Caco-2 (cell line): Measurements from ENCODE around the gene HBG1. TPM values are rescaled to one million over a fixed set of nuclear protein-coding genes. Genes with fewer than 3 reads are reported as not detected.
"Not testable (repeated sequence)": the region's sequence is repeated elsewhere in the genome, so short reads cannot be mapped to it uniquely, and the experiment has no call there.

ENCODE experiments used
- Bru-seq: library from RNA; stranded (reverse); fragments of 400-500 nt; gene quantifications from one replicate; lab custom pipeline; 2021; lab: Mats Ljungman, UMichigan
- BruChase-seq, 2 experiments: library from RNA; stranded (reverse); fragments of 400-500 nt; gene quantifications; one replicate each; lab custom pipeline; 2021; lab: Mats Ljungman, UMichigan
- BruUV-seq: library from RNA; stranded (reverse); fragments of 400-500 nt; replicated peaks from 2 replicates; lab custom pipeline; 2021; lab: Mats Ljungman, UMichigan
- CTCF ChIA-PET: fragments of 300-600 bp; sonication (Branson Sonifier 250); formaldehyde crosslinking; loops from one replicate; lab custom pipeline; 2022; ENCODE audit warnings: antibody characterized with exemption; lab: Charles Lee
- POLR2A ChIA-PET: fragments of 300-600 bp; sonication (Branson Sonifier 250); formaldehyde crosslinking; loops from one replicate; lab custom pipeline; 2022; ENCODE audit warnings: antibody characterized with exemption; lab: Charles Lee
- DNase-seq, 2 experiments: peaks; one replicate each; pipeline versions ENCODE4 v3.0.0 to v3.0.0-alpha.2; 2020 to 2022
- H3K27me3 ChIP-seq: replicated peaks from 2 replicates; pipeline ENCODE4 v1.6.0; 2011; ENCODE audit warnings: low read length; ENCODE audit not compliant: control insufficient read depth, insufficient read depth
- H3K36me3 ChIP-seq: 2 replicates; pipeline ENCODE4 v1.5.1; 2011; ENCODE audit warnings: low read length; ENCODE audit not compliant: control insufficient read depth, insufficient read depth
- H3K4me1 ChIP-seq: fragments of 250-450 bp; sonication (Bioruptor Pico); 2 replicates; pipeline ENCODE4 v1.5.1; 2020; ENCODE audit warnings: mild to moderate bottlenecking
- H3K4me3 ChIP-seq: 2 replicates; pipeline ENCODE4 v1.5.1; 2011; ENCODE audit warnings: low read depth, mild to moderate bottlenecking, control low read depth, low read length
- H3K9me3 ChIP-seq: fragments of 250-450 bp; sonication (Bioruptor Pico); 2 replicates; pipeline ENCODE4 v1.5.1; 2020; ENCODE audit warnings: mild to moderate bottlenecking, moderate library complexity
- H3K27ac Mint-ChIP-seq: one replicate; pipeline ENCODE4 v1.8.0; 2022; ENCODE audit warnings: mixed read lengths; ENCODE audit not compliant: unreplicated experiment
- H3K27me3 Mint-ChIP-seq: one replicate; pipeline ENCODE4 v1.8.0; 2022; ENCODE audit warnings: mixed read lengths; ENCODE audit not compliant: insufficient read depth, unreplicated experiment
- H3K36me3 Mint-ChIP-seq: one replicate; pipeline ENCODE4 v1.8.0; 2022; ENCODE audit warnings: mild to moderate bottlenecking, mixed read lengths; ENCODE audit not compliant: insufficient read depth, unreplicated experiment
- H3K4me1 Mint-ChIP-seq: one replicate; pipeline ENCODE4 v1.8.0; 2022; ENCODE audit warnings: low read depth, mixed read lengths; ENCODE audit not compliant: unreplicated experiment
- H3K4me3 Mint-ChIP-seq: one replicate; pipeline ENCODE4 v1.8.0; 2022; ENCODE audit warnings: mild to moderate bottlenecking, moderate library complexity, mixed read lengths; ENCODE audit not compliant: unreplicated experiment
- H3K9me3 Mint-ChIP-seq: one replicate; pipeline ENCODE4 v1.8.0; 2022; ENCODE audit warnings: mixed read lengths; ENCODE audit not compliant: unreplicated experiment
- intact Hi-C: fragments of 100-400 bp; cut with micrococcal nuclease; formaldehyde crosslinking; loops from one replicate; pipeline ENCODE4 v1.10.0; 2022; ENCODE audit not compliant: unreplicated experiment
- long read RNA-seq: library from polyadenylated mRNA; stranded (forward); transcript quantifications from one replicate; pipeline ENCODE4 v2.0.0, GENCODE V29; 2022
- total RNA-seq: library from RNA; stranded (reverse); gene quantifications from 2 replicates; pipeline ENCODE4 v1.2.3, GENCODE V29; 2022
- TF ChIP-seq, protein P1 (sequence below), 2 experiments: fragments of 200-600 bp in 1 of 2; IDR thresholded peaks; 1 replicate in 1 of 2; 2 replicates in 1 of 2; pipeline versions ENCODE4 v1.5.1 to v1.8.0; 2011 to 2022; ENCODE audit warnings: antibody characterized with exemption in 1 of 2, control low read depth in 1 of 2, inconsistent platforms in 1 of 2, low read depth in 1 of 2, low read length in 1 of 2, mild to moderate bottlenecking in 1 of 2, moderate library complexity in 1 of 2; ENCODE audit not compliant: insufficient read depth in 1 of 2, severe bottlenecking in 1 of 2, unreplicated experiment in 1 of 2

Gene HBG1
- total RNA-seq (not detected in 2 replicates), Bru-seq, nascent RNA (not detected), BruChase-seq, experiment 1, labeled RNA remaining after a 2-hour chase (not detected), BruChase-seq, experiment 2, labeled RNA remaining after a 6-hour chase (not detected)
- long read RNA-seq, result 0 reads

GRCh38 chr11:5249807-5250396, at the start of gene HBG1:
Gene HBG1 (minus strand): TSS chr11:5249857. CDS start chr11:5249804, 53 bp downstream.
- BruUV-seq, intact Hi-C loops, H3K4me3 ChIP-seq, H3K9me3 Mint-ChIP-seq, H3K4me3 Mint-ChIP-seq, H3K36me3 ChIP-seq, H3K27me3 ChIP-seq, H3K9me3 ChIP-seq, POLR2A ChIA-PET, DNase-seq, H3K4me1 ChIP-seq, H3K36me3 Mint-ChIP-seq, H3K27ac Mint-ChIP-seq, H3K4me1 Mint-ChIP-seq, CTCF ChIA-PET: not testable (repeated sequence)
- peaks cover 30% of the 10 kb centered on the region for H3K27me3 Mint-ChIP-seq

DNA sequence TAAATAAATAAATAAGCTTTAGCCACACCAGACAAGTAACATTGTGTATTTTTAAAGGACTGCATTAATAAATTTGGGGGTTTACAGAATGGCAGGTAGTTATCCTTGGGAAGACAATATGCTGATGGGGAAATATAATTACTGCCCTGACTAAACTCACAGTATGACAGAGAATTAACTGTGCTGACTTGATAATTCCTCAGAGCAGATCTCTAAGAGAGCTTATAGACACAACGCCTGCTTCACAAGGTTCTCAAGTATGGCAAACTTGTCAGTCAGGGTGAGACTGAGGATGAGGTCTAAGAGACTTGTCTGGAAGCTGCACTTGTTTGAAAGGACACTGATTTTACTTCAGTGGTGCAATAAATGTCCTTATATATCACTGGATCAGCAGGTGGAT, 48.8 kb upstream of the HBG1 start:
- H3K27ac Mint-ChIP-seq, result no peak overlapping the region
- H3K4me3 ChIP-seq, result no peak overlapping the region
- H3K4me1 ChIP-seq, result no peaks in the 10 kb centered on the region
- no peaks in the 10 kb centered on the region for H3K36me3 ChIP-seq
- H3K36me3 Mint-ChIP-seq, result no peaks in the 10 kb centered on the region
- TF ChIP-seq, protein P1, sequence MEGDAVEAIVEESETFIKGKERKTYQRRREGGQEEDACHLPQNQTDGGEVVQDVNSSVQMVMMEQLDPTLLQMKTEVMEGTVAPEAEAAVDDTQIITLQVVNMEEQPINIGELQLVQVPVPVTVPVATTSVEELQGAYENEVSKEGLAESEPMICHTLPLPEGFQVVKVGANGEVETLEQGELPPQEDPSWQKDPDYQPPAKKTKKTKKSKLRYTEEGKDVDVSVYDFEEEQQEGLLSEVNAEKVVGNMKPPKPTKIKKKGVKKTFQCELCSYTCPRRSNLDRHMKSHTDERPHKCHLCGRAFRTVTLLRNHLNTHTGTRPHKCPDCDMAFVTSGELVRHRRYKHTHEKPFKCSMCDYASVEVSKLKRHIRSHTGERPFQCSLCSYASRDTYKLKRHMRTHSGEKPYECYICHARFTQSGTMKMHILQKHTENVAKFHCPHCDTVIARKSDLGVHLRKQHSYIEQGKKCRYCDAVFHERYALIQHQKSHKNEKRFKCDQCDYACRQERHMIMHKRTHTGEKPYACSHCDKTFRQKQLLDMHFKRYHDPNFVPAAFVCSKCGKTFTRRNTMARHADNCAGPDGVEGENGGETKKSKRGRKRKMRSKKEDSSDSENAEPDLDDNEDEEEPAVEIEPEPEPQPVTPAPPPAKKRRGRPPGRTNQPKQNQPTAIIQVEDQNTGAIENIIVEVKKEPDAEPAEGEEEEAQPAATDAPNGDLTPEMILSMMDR (IDR thresholded peaks at IDR 0.05; ENCODE audit: insufficient read depth in 1 of 2, low read depth in 1 of 2, low read length in 1 of 2, severe bottlenecking in 1 of 2, unreplicated experiment in 1 of 2), result no peak
- POLR2A ChIA-PET, result no interaction called here
- DNase-seq, result no peak
- no peaks in the 10 kb centered on the region for H3K4me1 Mint-ChIP-seq
- no TSS peak for BruUV-seq
- no peak overlapping the region for H3K4me3 Mint-ChIP-seq
- H3K9me3 ChIP-seq, result no peaks in the 10 kb centered on the region
- no peaks in the 10 kb centered on the region for H3K27me3 ChIP-seq
- CTCF ChIA-PET, result no interaction called here
- no peaks in the 10 kb centered on the region for H3K9me3 Mint-ChIP-seq
- intact Hi-C loops, result no loop called here
- H3K27me3 Mint-ChIP-seq, result peaks cover 23% of the 10 kb centered on the region

DNA sequence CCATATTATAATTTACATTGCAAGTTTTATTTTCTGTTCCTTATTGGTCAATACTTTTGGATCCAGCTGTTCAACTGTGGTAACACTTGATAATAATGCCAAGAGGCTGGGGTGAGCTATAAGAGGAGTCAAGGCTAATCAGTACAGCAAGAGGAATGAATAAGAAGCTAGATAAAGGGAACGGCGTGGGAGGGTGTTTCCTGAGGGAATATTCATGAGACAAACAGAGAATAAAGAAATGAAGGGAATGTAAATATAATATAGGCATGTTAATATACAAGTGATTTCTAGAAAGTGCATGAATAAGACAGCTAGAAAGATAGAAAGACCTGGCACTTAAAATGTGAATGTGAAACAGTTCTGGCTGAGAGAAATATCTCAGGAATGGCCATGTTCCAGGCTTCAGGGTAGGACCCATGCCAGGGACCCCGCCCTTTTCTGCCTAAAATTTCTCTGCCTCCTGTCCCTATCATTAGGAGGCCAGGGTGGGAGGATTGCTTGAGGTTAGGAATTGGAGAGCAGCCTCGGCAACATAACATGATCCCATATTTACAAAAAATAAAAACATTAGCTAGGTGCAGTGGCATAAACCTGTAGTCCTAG, 48.2 kb upstream of the HBG1 start:
- no peaks in the 10 kb centered on the region for H3K36me3 Mint-ChIP-seq
- no peaks in the 10 kb centered on the region for H3K9me3 Mint-ChIP-seq
- TF ChIP-seq, protein P1 (IDR thresholded peaks at IDR 0.05; ENCODE audit: insufficient read depth in 1 of 2, low read depth in 1 of 2, low read length in 1 of 2, severe bottlenecking in 1 of 2, unreplicated experiment in 1 of 2), result no peak
- no peak overlapping the region for H3K4me3 Mint-ChIP-seq
- peaks cover 23% of the 10 kb centered on the region for H3K27me3 Mint-ChIP-seq
- ChIA-PET POLR2A (no interaction called here), CTCF (no interaction called here)
- DNase-seq, result no peak
- no peaks in the 10 kb centered on the region for H3K4me1 Mint-ChIP-seq
- H3K36me3 ChIP-seq, result no peaks in the 10 kb centered on the region
- intact Hi-C loops, result no loop called here
- H3K27ac Mint-ChIP-seq, result no peak overlapping the region
- BruUV-seq, result no TSS peak
- H3K9me3 ChIP-seq, result no peaks in the 10 kb centered on the region
- H3K4me3 ChIP-seq, result no peak overlapping the region
- H3K27me3 ChIP-seq, result no peaks in the 10 kb centered on the region
- no peaks in the 10 kb centered on the region for H3K4me1 ChIP-seq

GRCh38 chr11:5294342-5294995, 44.8 kb upstream of the HBG1 start:
- H3K36me3 ChIP-seq, H3K4me1 Mint-ChIP-seq, H3K9me3 ChIP-seq, DNase-seq, H3K9me3 Mint-ChIP-seq, POLR2A ChIA-PET, BruUV-seq, H3K27me3 Mint-ChIP-seq, H3K36me3 Mint-ChIP-seq, H3K4me3 Mint-ChIP-seq, H3K27ac Mint-ChIP-seq, H3K4me1 ChIP-seq, CTCF ChIA-PET, intact Hi-C loops, H3K4me3 ChIP-seq, H3K27me3 ChIP-seq: not testable (repeated sequence)
